GDM1 (cell line): ENCODE results near the gene AK2.

ENCODE experiments used
- DNase-seq: peaks from one replicate; lab custom pipeline; 2025; lab: John Stamatoyannopoulos, UW

Gene AK2

GRCh38 chr1:33022650-33023200 is 14.0 kb downstream of the AK2 start:
- no peak for DNase-seq

- no peak for DNase-seq
These were observed 14.9 kb downstream of the AK2 start for GRCh38 chr1:33021567-33022431.

- no peak for DNase-seq
These were observed 18.6 kb downstream of the AK2 start for GRCh38 chr1:33018112-33018511.

GRCh38 chr1:33017175-33017574 is 19.5 kb downstream of the AK2 start:
- no peak for DNase-seq

GRCh38 chr1:33015216-33015615 is 21.5 kb downstream of the AK2 start:
- no peak for DNase-seq

- no peak for DNase-seq
These were observed 22.1 kb downstream of the AK2 start for GRCh38 chr1:33014464-33015163.

- no peak for DNase-seq
These were observed 22.9 kb downstream of the AK2 start for GRCh38 chr1:33013791-33014190.

- no peak for DNase-seq
These were observed 24.5 kb downstream of the AK2 start for GRCh38 chr1:33012165-33012564.

GRCh38 chr1:33010932-33011731 is 25.6 kb downstream of the AK2 start:
- DNase-seq: no peak

GRCh38 chr1:33009561-33009960 is 27.1 kb downstream of the AK2 start:
- no peak for DNase-seq

- DNase-seq: no peak
These were observed 28.4 kb downstream of the AK2 start for GRCh38 chr1:33008051-33008914.

- DNase-seq: peak; percentile 26
These were observed 29.3 kb downstream of the AK2 start for GRCh38 chr1:33007190-33008050.

GRCh38 chr1:33005838-33006421 is 30.8 kb downstream of the AK2 start:
- no peak for DNase-seq

- DNase-seq: no peak
These were observed 31.4 kb downstream of the AK2 start for GRCh38 chr1:33005117-33005837.

- DNase-seq: no peak
These were observed 32.1 kb downstream of the AK2 start for GRCh38 chr1:33004613-33005012.

GRCh38 chr1:33003657-33004056 is 33.0 kb downstream of the AK2 start:
- no peak for DNase-seq

- DNase-seq: no peak
These were observed 34.7 kb downstream of the AK2 start for GRCh38 chr1:33002006-33002405.

- no peak for DNase-seq
These were observed 35.4 kb downstream of the AK2 start for GRCh38 chr1:33001282-33001681.

- no peak for DNase-seq
These were observed 36.2 kb downstream of the AK2 start for GRCh38 chr1:33000427-33001026.
